Endodermal cell (in vitro differentiated cells): ENCODE results near the gene CEP55. TPM values are rescaled to one million over a fixed set of nuclear protein-coding genes. Genes with fewer than 3 reads are reported as not detected.

Experiments used
- DNase-seq: peaks from one replicate; pipeline ENCODE4 v3.0.0-alpha.2; 2017
- H3K27ac ChIP-seq: 2 replicates; pipeline ENCODE4 v1.5.1; 2013; ENCODE audit warnings: mild to moderate bottlenecking, low read depth, low read length, moderate library complexity
- H3K27me3 ChIP-seq: 2 replicates; pipeline ENCODE4 v1.6.1; 2013; ENCODE audit warnings: mild to moderate bottlenecking, low read length, moderate library complexity; ENCODE audit not compliant: insufficient read depth, control insufficient read depth, poor library complexity, severe bottlenecking
- H3K36me3 ChIP-seq: 2 replicates; pipeline ENCODE4 v1.7.0; 2013; ENCODE audit warnings: mild to moderate bottlenecking, low read length, moderate library complexity; ENCODE audit not compliant: control insufficient read depth, insufficient read depth
- H3K4me1 ChIP-seq: one replicate; pipeline ENCODE4 v1.7.0; 2013; ENCODE audit warnings: low read length; ENCODE audit not compliant: control insufficient read depth, insufficient read depth
- H3K4me3 ChIP-seq: 2 replicates; pipeline ENCODE4 v1.5.1; 2013; ENCODE audit warnings: mild to moderate bottlenecking, low read length, moderate library complexity
- H3K9ac ChIP-seq: 2 replicates; pipeline ENCODE4 v1.6.1; 2013; ENCODE audit warnings: mild to moderate bottlenecking, low read length, moderate library complexity; ENCODE audit not compliant: poor library complexity, severe bottlenecking; ENCODE audit errors: extremely low read depth
- H3K9me3 ChIP-seq: 2 replicates; pipeline ENCODE4 v1.6.1; 2013; ENCODE audit warnings: mild to moderate bottlenecking, low read length, moderate library complexity; ENCODE audit not compliant: control insufficient read depth
- H3K27ac Mint-ChIP-seq: 2 replicates; pipeline ENCODE4 v1.8.0; 2020; ENCODE audit warnings: mixed read lengths
- H3K27me3 Mint-ChIP-seq: 2 replicates; pipeline ENCODE4 v1.8.0; 2021; ENCODE audit warnings: mild to moderate bottlenecking, mixed read lengths; ENCODE audit not compliant: insufficient read depth
- H3K36me3 Mint-ChIP-seq: 2 replicates; pipeline ENCODE4 v1.8.0; 2020; ENCODE audit warnings: low read depth, mixed read lengths
- H3K4me1 Mint-ChIP-seq: 2 replicates; pipeline ENCODE4 v1.8.0; 2020; ENCODE audit warnings: mixed read lengths
- H3K4me3 Mint-ChIP-seq: 2 replicates; pipeline ENCODE4 v1.8.0; 2020; ENCODE audit warnings: mild to moderate bottlenecking, moderate library complexity, mixed read lengths
- H3K9me3 Mint-ChIP-seq: 2 replicates; pipeline ENCODE4 v1.8.0; 2020; ENCODE audit warnings: mild to moderate bottlenecking, mixed read lengths
- CTCF ChIP-seq: fragments of 200-600 bp; sonication (generic); conservative IDR thresholded peaks from 2 replicates; pipeline ENCODE4 v1.5.0; 2021; ENCODE audit warnings: antibody characterized with exemption, mild to moderate bottlenecking
- WGBS, 2 experiments: methylation state at CpG; one replicate each; pipeline versions ENCODE4 v1.1.5 to v1.1.7; 2013; ENCODE audit warnings: missing lambda C conversion rate in 2 of 2, mixed read lengths in 1 of 2; ENCODE audit not compliant: insufficient coverage in 1 of 2, insufficient read length in 1 of 2; 5-methylcytosine and 5-hydroxymethylcytosine counted together
- total RNA-seq, 2 donors: library from RNA; stranded (reverse); fragmentation: NEBNext Ultra II Directional in 1 of 2; extraction: Animal tissue kit (Norgen Biotek cat#: 25700) in 1 of 2; gene quantifications; 2 replicates in 1 of 2; 3 replicates in 1 of 2; pipeline ENCODE4 v1.2.1, GENCODE V29; 2021

Gene CEP55
- total RNA-seq, 2 donors from 2014 or later: 50.3 to 66.8 TPM

- Histone ChIP-seq H3K9me3 (no peaks in the 10 kb centered on the region), H3K4me3 (no peak overlapping the region), H3K4me1 (no peaks in the 10 kb centered on the region), H3K36me3 (no peaks in the 10 kb centered on the region), H3K9ac (no peak overlapping the region), H3K27me3 (no peaks in the 10 kb centered on the region), H3K27ac (no peak overlapping the region)
- Mint-ChIP-seq H3K36me3 (no peaks in the 10 kb centered on the region), H3K9me3 (peaks cover 6% of the 10 kb centered on the region), H3K4me3 (no peak overlapping the region), H3K4me1 (peaks cover 4% of the 10 kb centered on the region), H3K27me3 (peaks cover 9% of the 10 kb centered on the region), H3K27ac (peak overlapping the region; percentile 39)
- 49 to 54% methylated on average over 11 to 14 of the region's 14 CpGs for WGBS, 2 experiments
- peak; percentile 94 for DNase-seq
- peak; percentile 92 for TF ChIP-seq CTCF
Measured at GRCh38 chr10:93554760-93555432, 58.5 kb downstream of the CEP55 start.

- H3K27me3 Mint-ChIP-seq: peaks cover 30% of the 10 kb centered on the region
- Histone ChIP-seq H3K4me3 (no peak overlapping the region), H3K4me1 (no peaks in the 10 kb centered on the region), H3K27ac (no peak overlapping the region), H3K9me3 (no peaks in the 10 kb centered on the region), H3K27me3 (peaks cover 34% of the 10 kb centered on the region), H3K9ac (no peak overlapping the region), H3K36me3 (no peaks in the 10 kb centered on the region)
- no peak for DNase-seq
- H3K9me3 Mint-ChIP-seq: peaks cover 6% of the 10 kb centered on the region
- H3K36me3 Mint-ChIP-seq: no peaks in the 10 kb centered on the region
- H3K4me1 Mint-ChIP-seq: peaks cover 4% of the 10 kb centered on the region
- TF ChIP-seq CTCF: no peak
- no peak overlapping the region for H3K4me3 Mint-ChIP-seq
- WGBS, 2 experiments: 88 to 92% methylated on average over 9 of the region's 9 CpGs
- H3K27ac Mint-ChIP-seq: no peak overlapping the region
Measured at GRCh38 chr10:93559490-93559889, 63.1 kb downstream of the CEP55 start.

- Histone ChIP-seq H3K4me3 (no peak overlapping the region), H3K27ac (no peak overlapping the region), H3K27me3 (peaks cover 45% of the 10 kb centered on the region), H3K9me3 (no peaks in the 10 kb centered on the region), H3K9ac (no peak overlapping the region), H3K36me3 (no peaks in the 10 kb centered on the region), H3K4me1 (no peaks in the 10 kb centered on the region)
- Mint-ChIP-seq H3K4me3 (no peak overlapping the region), H3K9me3 (peaks cover 6% of the 10 kb centered on the region), H3K27me3 (peaks cover 40% of the 10 kb centered on the region), H3K36me3 (no peaks in the 10 kb centered on the region), H3K27ac (no peak overlapping the region), H3K4me1 (no peaks in the 10 kb centered on the region)
- DNase-seq: no peak
- WGBS, 2 experiments: 94 to 95% methylated on average over 5 to 6 of the region's 6 CpGs
- no peak for TF ChIP-seq CTCF
Measured at GRCh38 chr10:93560541-93560940, 64.1 kb downstream of the CEP55 start.
